ENCODE data around the gene EFTUD2. TPM values are rescaled to one million over a fixed set of nuclear protein-coding genes. Genes with fewer than 3 reads are reported as not detected.
A peak's percentile ranks its signal among the peaks of the same experiment; 100 is the strongest.

EFTUD2 gene
- total and polyA plus RNA-seq, 9 of the 15 experiments (the other 6 are each of a cell fraction or from before 2014, with no cell fraction given), result 65.8 to 362 (median 218) TPM

- no peaks in the 10 kb centered on the region for H3K36me3 ChIP-seq (ENCODE audit: control insufficient read depth, insufficient read depth, low read length)
- peak overlapping the region; percentile 48 for H3K4me2 ChIP-seq (ENCODE audit: insufficient read depth, low read length)
- H3K79me2 ChIP-seq (ENCODE audit: control insufficient read depth, insufficient read depth, low read length), result no peaks in the 10 kb centered on the region
- no peak for TF ChIP-seq NFATC3 (IDR thresholded peaks at IDR 0.05)
- TF ChIP-seq RBM25 (IDR thresholded peaks at IDR 0.05; ENCODE audit: low read depth, low read length, severe bottlenecking), result no peak
- no peak for TF ChIP-seq ZBTB33 (CRISPR knock-in tag; IDR thresholded peaks at IDR 0.05)
- no peak for TF ChIP-seq HINFP (tag; conservative IDR thresholded peaks at IDR 0.05; ENCODE audit: low read depth)
- no peak for TF ChIP-seq ZNF512 (tag; IDR thresholded peaks at IDR 0.05)
- no peak for TF ChIP-seq STAT5B (CRISPR knock-in tag; IDR thresholded peaks at IDR 0.05)
- TF ChIP-seq ZNF311 (CRISPR knock-in tag; IDR thresholded peaks at IDR 0.05), result no peak
- TF ChIP-seq E2F3 (CRISPR knock-in tag; IDR thresholded peaks at IDR 0.05), result no peak
- TF ChIP-seq ZSCAN29 (IDR thresholded peaks at IDR 0.05), result no peak
- no peak for TF ChIP-seq SMARCC2 (IDR thresholded peaks at IDR 0.05; ENCODE audit: low read depth)
- TF ChIP-seq TFAM (CRISPR knock-in tag; conservative IDR thresholded peaks at IDR 0.05), result no peak
- TF ChIP-seq DLX4 (CRISPR knock-in tag; IDR thresholded peaks at IDR 0.05), result no peak
- no peak for TF ChIP-seq ETV5 (CRISPR knock-in tag; IDR thresholded peaks at IDR 0.05; ENCODE audit: low read depth)
- TF ChIP-seq ZNF232 (CRISPR knock-in tag; IDR thresholded peaks at IDR 0.05), result no peak
- CTCF ChIA-PET (ENCODE audit: low intra/inter-chr PET ratio), result interaction anchor here (0.6 to 1.1 kb wide), 2 partner anchors 111 to 115 kb away, joined by 3 to 4 read pairs; no protein-coding TSS in a partner anchor
- intact Hi-C loops (cut with micrococcal nuclease) (no loop called here), in situ Hi-C loops (cut with MboI) (no loop called here)
- WGBS (ENCODE audit: insufficient coverage, low coverage, missing lambda C conversion rate), result 52% methylated on average over 13 of the region's 13 CpGs
- H3K4me1 ChIP-seq (replicated peaks in 1 of 2; ENCODE audit: control insufficient read depth in 2 of 2, insufficient read depth in 2 of 2, low read length in 2 of 2), result peaks cover 36 to 44% of the 10 kb centered on the region in 2 experiments
- peaks cover 7% of the 10 kb centered on the region for H3K9me1 ChIP-seq (ENCODE audit: control insufficient read depth, insufficient read depth, low read length)
- 0 out of 4 replicates have a peak overlapping the region, but pooled peaks have one; percentile 3 to 28 for H3K9ac ChIP-seq (ENCODE audit: insufficient read depth in 1 of 2, low read depth in 2 of 2, low read length in 2 of 2)
- H3K27ac ChIP-seq (ENCODE audit: extremely low read depth, low read depth, low read length), result no peak overlapping the region
- H4K20me1 ChIP-seq (replicated peaks; ENCODE audit: control insufficient read depth, insufficient read depth, low read length), result no peaks in the 10 kb centered on the region
- BruUV-seq (replicated peaks), result no TSS peak
- ATAC-seq, result no peak
- H3K9me3 ChIP-seq (replicated peaks; ENCODE audit: control insufficient read depth, insufficient read depth, low read depth, low read length), result no peaks in the 10 kb centered on the region
- H3K4me3 ChIP-seq, result no peak overlapping the region
- H2AFZ ChIP-seq (ENCODE audit: low read depth, low read length), result peak overlapping the region; percentile 76
- H3K27me3 ChIP-seq (ENCODE audit: control insufficient read depth in 2 of 2, insufficient read depth in 2 of 2, low read length in 2 of 2), result peaks cover 0 to 10% of the 10 kb centered on the region in 2 experiments; a peak in 1 of 5 replicates
- POLR2A ChIA-PET, result interaction anchor here (0.7 to 4.8 kb wide), 5 partner anchors 10 to 240 kb away, joined by 3 to 28 read pairs (median 4); partner anchors contain the start of gene EFTUD2
- no peak for DNase-seq (ENCODE audit: extremely low read depth in 1 of 4, low spot score in 3 of 4)
- FAIRE-seq, result no peak
These were observed 11.2 kb upstream of the EFTUD2 start for GRCh38 chr17:44910231-44911106.

All from K562 (cell line).